HG02981 (cell line): ENCODE results near the gene CDH22.

Experiments
- ATAC-seq: cut with Tn5 transposase; IDR thresholded peaks from one replicate; pipeline ENCODE4 v1.9.1; 2021; ENCODE audit warnings: mild to moderate bottlenecking, moderate library complexity; ENCODE audit not compliant: unreplicated experiment

The CDH22 gene

GRCh38 chr20:46344488-46345162 is 36.3 kb upstream of the CDH22 start:
- ATAC-seq = no peak

GRCh38 chr20:46343975-46344357 is 35.7 kb upstream of the CDH22 start:
- ATAC-seq = no peak

DNA sequence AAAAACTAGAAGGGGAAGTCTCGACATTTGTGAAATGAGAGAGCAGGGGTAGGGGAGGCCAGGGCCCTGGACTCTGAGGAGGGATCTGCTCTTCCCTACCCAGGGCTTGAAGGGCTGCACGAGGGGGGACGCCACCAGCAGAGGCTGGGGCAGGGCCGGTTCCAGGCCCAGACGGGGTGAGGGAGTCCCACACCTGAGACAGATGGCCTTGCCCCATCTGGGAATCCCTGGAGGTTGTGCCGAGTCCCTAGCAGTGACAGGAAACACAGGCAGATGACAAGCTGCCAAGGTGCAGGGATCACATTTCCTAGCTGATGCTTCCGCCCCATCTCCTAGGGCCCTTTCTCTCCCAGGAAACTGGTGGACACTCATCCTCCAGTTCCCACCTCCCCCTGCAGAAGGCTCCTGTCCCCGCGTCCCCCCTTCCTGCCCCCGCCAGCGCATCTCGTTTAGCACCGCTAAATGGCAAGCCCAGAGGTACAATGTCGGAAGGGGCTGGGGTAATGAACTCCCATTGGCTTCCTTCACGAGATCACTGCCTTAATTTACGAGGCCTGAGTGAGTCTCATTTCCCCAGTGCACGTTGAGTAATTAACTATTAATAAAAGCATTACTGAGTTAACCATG is 35.2 kb upstream of the CDH22 start:
- no peak for ATAC-seq

GRCh38 chr20:46342451-46343347 is 34.4 kb upstream of the CDH22 start:
- ATAC-seq = no peak

DNA sequence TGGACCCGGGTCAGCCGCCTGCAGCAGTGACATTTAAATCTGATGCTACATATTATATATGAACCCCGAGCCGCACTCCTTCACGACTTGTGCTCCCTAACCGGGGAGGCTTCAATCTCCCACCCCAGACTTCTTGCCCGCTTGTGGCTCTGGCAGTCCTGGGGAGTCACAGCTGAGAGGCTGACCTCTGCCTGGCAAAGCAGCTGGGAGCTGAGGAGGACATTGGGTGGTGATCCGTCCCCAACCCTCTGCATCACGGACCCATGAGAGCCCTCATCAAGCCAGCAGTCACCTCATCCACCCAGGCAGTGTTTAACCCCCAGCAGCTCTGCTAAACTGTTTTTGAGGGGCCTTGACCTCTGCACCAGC is 33.7 kb upstream of the CDH22 start:
- ATAC-seq = no peak

DNA sequence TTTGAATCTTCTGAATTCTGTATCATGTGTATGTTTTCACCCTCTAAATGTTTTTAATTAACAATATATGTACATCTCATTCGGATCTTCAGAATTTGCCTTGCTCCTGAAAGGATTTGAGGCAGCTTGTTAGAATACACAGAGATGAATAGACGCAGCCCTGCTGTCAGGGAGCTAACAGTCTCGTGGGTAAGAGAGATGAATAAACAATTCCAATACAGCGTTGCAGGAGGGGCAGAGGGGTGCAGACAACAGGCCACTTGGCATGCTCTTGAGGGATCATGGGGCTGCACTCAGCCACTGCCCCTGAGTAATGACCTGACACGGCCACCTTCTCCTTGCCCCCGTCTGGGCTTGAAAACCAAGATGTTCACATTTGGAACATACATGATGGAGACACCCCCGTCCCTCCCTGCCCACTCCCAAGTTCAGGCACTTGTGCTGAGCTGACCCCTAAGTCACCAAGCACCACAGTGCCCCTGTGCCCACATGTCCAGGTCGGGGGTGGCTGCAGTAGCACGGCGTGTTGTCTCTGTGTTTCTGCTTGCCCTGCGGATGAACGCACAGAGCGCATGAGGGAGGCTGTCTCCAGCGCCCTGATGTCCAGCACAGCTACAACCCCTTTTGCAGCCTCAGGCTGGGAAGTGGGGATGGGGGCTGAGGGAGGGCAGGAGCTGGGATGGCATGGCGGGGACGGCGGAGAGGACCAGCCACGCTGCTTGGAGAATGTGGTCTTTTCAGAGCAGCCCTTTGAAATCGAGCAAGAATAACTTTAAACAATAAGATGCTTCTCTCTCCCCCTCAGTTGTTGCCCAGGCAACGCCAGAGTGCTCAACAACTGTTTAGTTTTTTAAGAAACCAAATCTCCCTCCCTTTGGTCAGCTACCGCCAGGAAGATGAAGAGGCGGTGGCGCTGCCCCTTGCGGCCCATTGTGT is 33.0 kb upstream of the CDH22 start:
- ATAC-seq = no peak

- ATAC-seq = no peak
Observed at GRCh38 chr20:46339037-46339436, 30.7 kb upstream of the CDH22 start.

- ATAC-seq = no peak
Observed at GRCh38 chr20:46336735-46337134, 28.4 kb upstream of the CDH22 start.

DNA sequence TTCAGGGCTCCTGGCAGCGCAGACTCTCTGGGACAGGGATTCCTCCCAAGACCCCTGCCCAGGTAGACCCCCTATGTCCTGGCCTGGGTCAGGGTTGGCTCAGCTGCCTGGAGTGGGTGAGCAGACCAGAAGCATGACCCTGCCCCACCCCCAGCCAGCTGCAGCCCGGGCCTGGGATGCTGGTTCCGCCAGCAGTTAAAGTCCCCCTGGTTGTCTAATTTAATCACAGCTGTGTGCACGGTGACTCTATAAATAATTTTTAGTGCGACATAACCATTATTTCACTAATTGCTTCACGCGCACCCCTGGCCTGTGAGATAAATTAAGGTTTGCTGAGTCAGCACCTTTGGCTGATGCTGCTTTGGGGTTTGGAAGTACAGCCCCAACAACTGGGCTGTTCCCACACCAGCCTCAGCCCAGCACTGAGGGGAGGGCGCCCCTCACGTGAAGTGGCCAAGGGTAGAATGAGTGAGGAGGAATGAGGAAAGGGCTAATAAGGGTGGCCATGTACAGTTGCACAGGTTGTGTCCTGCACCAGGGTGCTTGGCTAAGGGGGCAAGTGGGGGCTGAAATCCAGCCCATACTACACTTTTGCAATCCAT is 26.1 kb upstream of the CDH22 start:
- no peak for ATAC-seq

- ATAC-seq = no peak
Observed at GRCh38 chr20:46333161-46333991, 25.1 kb upstream of the CDH22 start.

GRCh38 chr20:46332373-46333160 is 24.3 kb upstream of the CDH22 start:
- ATAC-seq = no peak

- ATAC-seq = no peak
Observed at GRCh38 chr20:46331611-46332361, 23.5 kb upstream of the CDH22 start.

DNA sequence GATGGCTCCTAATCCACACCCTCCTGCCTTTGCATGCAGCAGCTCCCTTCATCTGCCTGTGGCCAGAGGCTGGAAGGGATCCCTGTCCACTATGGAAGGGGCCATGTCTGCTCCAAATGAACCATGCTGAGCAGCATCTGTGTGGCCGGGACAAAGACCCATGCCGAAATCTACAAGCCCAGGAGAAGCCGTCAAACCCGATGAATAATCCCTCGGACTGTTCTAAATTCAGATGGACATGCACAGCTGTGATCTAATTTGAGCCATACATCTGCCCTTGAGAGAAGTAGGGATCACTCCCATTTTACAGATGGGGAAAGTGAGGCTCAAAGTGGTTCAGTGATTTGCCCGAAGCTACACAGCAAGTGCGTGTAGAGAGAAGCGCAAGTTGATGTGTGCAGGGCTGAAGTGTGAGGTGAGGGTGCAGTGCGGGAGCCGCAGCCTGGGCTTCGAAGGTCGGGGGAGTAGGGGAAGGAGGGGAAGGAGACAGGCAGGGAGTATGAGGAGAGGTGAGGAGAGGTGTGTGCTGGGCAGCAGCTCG is 22.6 kb upstream of the CDH22 start:
- no peak for ATAC-seq

GRCh38 chr20:46330072-46330763 is 21.9 kb upstream of the CDH22 start:
- ATAC-seq = no peak

- no peak for ATAC-seq
Observed at GRCh38 chr20:46328200-46328882, 20.0 kb upstream of the CDH22 start.

- no peak for ATAC-seq
Observed at GRCh38 chr20:46327557-46327956, 19.3 kb upstream of the CDH22 start.

GRCh38 chr20:46325789-46326188 is 17.5 kb upstream of the CDH22 start:
- no peak for ATAC-seq
